ACC112 (cell line): ENCODE results near the gene HUNK.

Source experiments
- H2AFZ ChIP-seq: fragments of 200-600 bp; sonication (generic); one replicate; pipeline ENCODE4 v1.6.0; 2017; ENCODE audit warnings: antibody characterized with exemption, low read length; ENCODE audit not compliant: unreplicated experiment
- H3K27ac ChIP-seq: fragments of 200-600 bp; sonication (generic); 2 replicates; pipeline ENCODE4 v1.5.1; 2014; ENCODE audit warnings: low read depth, mild to moderate bottlenecking, antibody characterized with exemption, low read length, moderate library complexity
- H3K27me3 ChIP-seq: fragments of 200-600 bp; sonication (generic); 2 replicates; pipeline ENCODE4 v1.6.1; 2014; ENCODE audit warnings: mild to moderate bottlenecking, antibody characterized with exemption, low read length, moderate library complexity, mixed read lengths; ENCODE audit not compliant: insufficient read depth
- H3K36me3 ChIP-seq: fragments of 200-600 bp; sonication (generic); 2 replicates; pipeline ENCODE4 v1.6.1; 2016; ENCODE audit warnings: mild to moderate bottlenecking, antibody characterized with exemption, low read length, moderate library complexity, mixed read lengths; ENCODE audit not compliant: insufficient read depth
- H3K4me1 ChIP-seq: fragments of 200-600 bp; sonication (generic); one replicate; pipeline ENCODE4 v1.6.1; 2016; ENCODE audit warnings: low read length, mixed read lengths; ENCODE audit not compliant: insufficient read depth, unreplicated experiment, control insufficient read depth
- H3K4me3 ChIP-seq: fragments of 200-600 bp; sonication (generic); 2 replicates; pipeline ENCODE4 v1.5.1; 2014; ENCODE audit warnings: mild to moderate bottlenecking, low read depth, low read length
- H3K79me2 ChIP-seq: fragments of 200-600 bp; sonication (generic); one replicate; pipeline ENCODE4 v1.6.0; 2016; ENCODE audit warnings: low read length; ENCODE audit not compliant: control insufficient read depth, unreplicated experiment, insufficient read depth

Gene HUNK

GRCh38 chr21:31897311-31897710 lies 24.5 kb downstream of the HUNK start:
- H2AFZ ChIP-seq, result no peak overlapping the region
- H3K27ac ChIP-seq, result no peak overlapping the region
- H3K4me3 ChIP-seq, result no peak overlapping the region
- H3K27me3 ChIP-seq, result peaks cover 4% of the 10 kb centered on the region; the same call in 1 of the 2 replicates
- H3K4me1 ChIP-seq, result no peaks in the 10 kb centered on the region
- no peaks in the 10 kb centered on the region for H3K36me3 ChIP-seq
- no peaks in the 10 kb centered on the region for H3K79me2 ChIP-seq

GRCh38 chr21:31898933-31899630 lies 26.3 kb downstream of the HUNK start:
- Histone ChIP-seq H3K27ac (no peak overlapping the region), H3K36me3 (no peaks in the 10 kb centered on the region)

GRCh38 chr21:31900121-31900895 lies 27.5 kb downstream of the HUNK start:
- H3K79me2 ChIP-seq, result no peaks in the 10 kb centered on the region
- H2AFZ ChIP-seq, result no peak overlapping the region
- no peaks in the 10 kb centered on the region for H3K27me3 ChIP-seq
- H3K27ac ChIP-seq, result no peak overlapping the region
- H3K4me3 ChIP-seq, result no peak overlapping the region
- no peaks in the 10 kb centered on the region for H3K4me1 ChIP-seq
- H3K36me3 ChIP-seq, result no peaks in the 10 kb centered on the region

More at GRCh38 chr21:31898933-31899630, 26.3 kb downstream of the HUNK start:
- H3K4me1 ChIP-seq, result no peaks in the 10 kb centered on the region
- no peak overlapping the region for H3K4me3 ChIP-seq
- H3K27me3 ChIP-seq, result no peaks in the 10 kb centered on the region
- H2AFZ ChIP-seq, result no peak overlapping the region
- no peaks in the 10 kb centered on the region for H3K79me2 ChIP-seq

- Histone ChIP-seq H3K4me1 (no peaks in the 10 kb centered on the region), H3K27ac (no peak overlapping the region), H3K4me3 (no peak overlapping the region), H3K36me3 (no peaks in the 10 kb centered on the region), H3K79me2 (no peaks in the 10 kb centered on the region), H2AFZ (no peak overlapping the region), H3K27me3 (no peaks in the 10 kb centered on the region)
Measured at GRCh38 chr21:31901315-31901714, 28.5 kb downstream of the HUNK start.

GRCh38 chr21:31902438-31902837 lies 29.6 kb downstream of the HUNK start:
- Histone ChIP-seq H3K4me1 (no peaks in the 10 kb centered on the region), H3K4me3 (no peak overlapping the region), H3K36me3 (no peaks in the 10 kb centered on the region), H3K79me2 (no peaks in the 10 kb centered on the region), H3K27me3 (no peaks in the 10 kb centered on the region), H2AFZ (no peak overlapping the region), H3K27ac (no peak overlapping the region)

- no peaks in the 10 kb centered on the region for H3K4me1 ChIP-seq
- no peaks in the 10 kb centered on the region for H3K27me3 ChIP-seq
- H3K36me3 ChIP-seq, result no peaks in the 10 kb centered on the region
- no peak overlapping the region for H2AFZ ChIP-seq
- H3K27ac ChIP-seq, result no peak overlapping the region
- H3K79me2 ChIP-seq, result no peaks in the 10 kb centered on the region
- H3K4me3 ChIP-seq, result no peak overlapping the region
Measured at GRCh38 chr21:31903896-31904295, 31.1 kb downstream of the HUNK start.

GRCh38 chr21:31905503-31906451 lies 33.0 kb downstream of the HUNK start:
- Histone ChIP-seq H3K36me3 (no peaks in the 10 kb centered on the region), H3K27me3 (no peaks in the 10 kb centered on the region), H3K27ac (no peak overlapping the region), H3K4me1 (no peaks in the 10 kb centered on the region), H2AFZ (no peak overlapping the region), H3K79me2 (no peaks in the 10 kb centered on the region), H3K4me3 (no peak overlapping the region)

GRCh38 chr21:31908106-31909031 lies 35.5 kb downstream of the HUNK start:
- H3K36me3 ChIP-seq, result no peaks in the 10 kb centered on the region
- H2AFZ ChIP-seq, result no peak overlapping the region
- H3K79me2 ChIP-seq, result no peaks in the 10 kb centered on the region
- H3K4me1 ChIP-seq, result no peaks in the 10 kb centered on the region
- no peak overlapping the region for H3K4me3 ChIP-seq
- no peaks in the 10 kb centered on the region for H3K27me3 ChIP-seq
- no peak overlapping the region for H3K27ac ChIP-seq

GRCh38 chr21:31909153-31910073 lies 36.6 kb downstream of the HUNK start:
- Histone ChIP-seq H3K4me1 (no peaks in the 10 kb centered on the region), H3K79me2 (no peaks in the 10 kb centered on the region), H3K27ac (no peak overlapping the region), H3K27me3 (no peaks in the 10 kb centered on the region), H2AFZ (no peak overlapping the region), H3K4me3 (no peak overlapping the region), H3K36me3 (no peaks in the 10 kb centered on the region)
